H54 (cell line): ENCODE results near the gene RREB1.
"Not testable (repeated sequence)": the region's sequence is repeated elsewhere in the genome, so short reads cannot be mapped to it uniquely, and the experiment has no call there.

Source experiments
- DNase-seq: peaks from one replicate; pipeline ENCODE4 v3.0.0; 2011; ENCODE audit warnings: low spot score, mixed read lengths; ENCODE audit not compliant: insufficient read length
- FAIRE-seq: peaks from 3 replicates; lab custom pipeline; 2011; peaks lifted over from hg19 to GRCh38; lab: Jason Lieb, UNC
- POLR2A ChIP-seq: IDR thresholded peaks from 2 replicates; pipeline ENCODE4 v1.6.1; 2011; ENCODE audit warnings: low read depth, mild to moderate bottlenecking, low read length

The RREB1 gene

GRCh38 chr6:7152462-7152861, 44.7 kb downstream of the RREB1 start:
- TF ChIP-seq POLR2A: no peak
- DNase-seq: no peak
- FAIRE-seq: no peak

GRCh38 chr6:7153789-7154188, 46.0 kb downstream of the RREB1 start:
- no peak for TF ChIP-seq POLR2A
- DNase-seq: no peak
- FAIRE-seq: no peak

GRCh38 chr6:7154341-7155139, 46.8 kb downstream of the RREB1 start:
- no peak for TF ChIP-seq POLR2A
- DNase-seq: no peak
- no peak for FAIRE-seq

- no peak for FAIRE-seq
- DNase-seq: no peak
- no peak for TF ChIP-seq POLR2A
Observed at GRCh38 chr6:7155871-7156579, 48.3 kb downstream of the RREB1 start.

GRCh38 chr6:7156643-7157278, 49.0 kb downstream of the RREB1 start:
- DNase-seq (no peak), FAIRE-seq (no peak)
- TF ChIP-seq POLR2A: no peak

GRCh38 chr6:7157307-7157706, 49.5 kb downstream of the RREB1 start:
- not testable (repeated sequence) for DNase-seq, FAIRE-seq

GRCh38 chr6:7157752-7158616, 50.2 kb downstream of the RREB1 start:
- FAIRE-seq: no peak
- no peak for TF ChIP-seq POLR2A
- no peak for DNase-seq

GRCh38 chr6:7159790-7160525, 52.2 kb downstream of the RREB1 start:
- no peak for TF ChIP-seq POLR2A
- no peak for DNase-seq
- no peak for FAIRE-seq

GRCh38 chr6:7161253-7161623, 53.5 kb downstream of the RREB1 start:
- DNase-seq (no peak), FAIRE-seq (no peak)
- TF ChIP-seq POLR2A: no peak

GRCh38 chr6:7161845-7162244, 54.1 kb downstream of the RREB1 start:
- DNase-seq (no peak), FAIRE-seq (no peak)
- TF ChIP-seq POLR2A: no peak

GRCh38 chr6:7163661-7164071, 55.9 kb downstream of the RREB1 start:
- FAIRE-seq (no peak), DNase-seq (no peak)
- TF ChIP-seq POLR2A: no peak

- FAIRE-seq (no peak), DNase-seq (no peak)
- TF ChIP-seq POLR2A: no peak
Observed at GRCh38 chr6:7164536-7165001, 56.8 kb downstream of the RREB1 start.
